GM12878 (cell line): Measurements from ENCODE around the gene PLIN3. TPM values are rescaled to one million over a fixed set of nuclear protein-coding genes. Genes with fewer than 3 reads are reported as not detected.

Source experiments
- ATF2 ChIP-seq: IDR thresholded peaks from 2 replicates; pipeline ENCODE4 v1.6.1; 2012; ENCODE audit warnings: low read length, inconsistent platforms
- ATF7 ChIP-seq: fragments of 450-650 bp; IDR thresholded peaks from 2 replicates; pipeline ENCODE4 v1.6.1; 2016; ENCODE audit warnings: low read depth, mild to moderate bottlenecking
- BHLHE40 ChIP-seq, 2 experiments: fragments of 450-650 bp in 1 of 2; IDR thresholded peaks; 2 replicates each; pipeline ENCODE4 v1.6.1; 2011 to 2017; ENCODE audit warnings: low read depth in 2 of 2, borderline replicate concordance in 1 of 2, improper control_type of control experiment in 1 of 2, low read length in 1 of 2, mild to moderate bottlenecking in 1 of 2
- BMI1 ChIP-seq: fragments of 450-650 bp; IDR thresholded peaks from 2 replicates; pipeline ENCODE4 v1.6.1; 2016; ENCODE audit warnings: mild to moderate bottlenecking, moderate library complexity, borderline replicate concordance
- EGR1 ChIP-seq, 2 experiments: IDR thresholded peaks; 1 replicate in 1 of 2; 2 replicates in 1 of 2; pipeline ENCODE4 v1.6.1; 2011 to 2012; ENCODE audit warnings: low read depth in 2 of 2, low read length in 2 of 2, borderline replicate concordance in 1 of 2, mild to moderate bottlenecking in 1 of 2, moderate library complexity in 1 of 2
- EP300 ChIP-seq, 2 experiments: fragments of 150-350 bp in 1 of 2; IDR thresholded peaks; 2 replicates each; pipeline ENCODE4 v1.6.1; 2011 to 2012; ENCODE audit warnings: low read depth in 2 of 2, low read length in 2 of 2, borderline replicate concordance in 1 of 2, improper control_type of control experiment in 1 of 2, inconsistent platforms in 1 of 2; ENCODE audit not compliant: control insufficient read depth in 1 of 2
- HDAC2 ChIP-seq: fragments of 200-600 bp; sonication (generic); IDR thresholded peaks from 2 replicates; pipeline ENCODE4 v1.6.1; 2017
- JUNB ChIP-seq: IDR thresholded peaks from 2 replicates; pipeline ENCODE4 v1.6.1; 2016; ENCODE audit warnings: antibody characterized with exemption, mild to moderate bottlenecking
- KLF5 ChIP-seq: fragments of 450-650 bp; IDR thresholded peaks from 2 replicates; pipeline ENCODE4 v1.6.1; 2014; ENCODE audit warnings: mild to moderate bottlenecking; ENCODE audit not compliant: partially characterized antibody
- NFYB ChIP-seq: IDR thresholded peaks from 2 replicates; pipeline ENCODE4 v1.6.1; 2011; ENCODE audit warnings: low read depth, mild to moderate bottlenecking, low read length, improper control_type of control experiment, moderate library complexity; ENCODE audit not compliant: insufficient read depth
- POLR2AphosphoS2 ChIP-seq: IDR thresholded peaks from 2 replicates; pipeline ENCODE4 v1.6.1; 2011; ENCODE audit warnings: low read depth, mild to moderate bottlenecking, low read length, improper control_type of control experiment, moderate library complexity
- REST ChIP-seq: IDR thresholded peaks from 2 replicates; pipeline ENCODE4 v1.6.1; 2012; ENCODE audit warnings: mild to moderate bottlenecking, low read depth, low read length
- RFX5 ChIP-seq: IDR thresholded peaks from 2 replicates; pipeline ENCODE4 v1.6.1; 2011; ENCODE audit warnings: low read depth, low read length, improper control_type of control experiment
- SREBF1 ChIP-seq: IDR thresholded peaks from 2 replicates; pipeline ENCODE4 v1.6.1; 2012; ENCODE audit warnings: mild to moderate bottlenecking, low read length
- SRF ChIP-seq, 2 experiments: IDR thresholded peaks; 2 replicates each; pipeline ENCODE4 v1.6.1; 2011; ENCODE audit warnings: low read depth in 2 of 2, low read length in 2 of 2, mild to moderate bottlenecking in 1 of 2, moderate library complexity in 1 of 2
- STAT3 ChIP-seq: IDR thresholded peaks from 2 replicates; pipeline ENCODE4 v1.6.1; 2011; ENCODE audit warnings: low read depth, low read length, improper control_type of control experiment
- polyA plus RNA-seq, 11 experiments: library from polyadenylated mRNA; depleted of rRNA in 4 of 11; unstranded in 6 of 11; stranded (reverse) in 5 of 11; fragments of >200 nt; fragmentation: Nextera tagmentation in 4 of 11; fragmentation: Illumina TruSeq in 1 of 11; extraction: Ambion mirVana in 4 of 11; extraction: Trizol in 1 of 11; gene quantifications; 1 replicate in 1 of 11; 2 replicates in 10 of 11; pipeline versions ENCODE4 v1.2.1 to v1.2.3, GENCODE V29; 2011 to 2016; ENCODE audit warnings: inconsistent platforms in 2 of 11, missing spikeins in 2 of 11, low read depth in 1 of 11
- total RNA-seq, 4 experiments: library from RNA; depleted of rRNA in 3 of 4; stranded (reverse); fragments of >200 nt in 3 of 4; fragmentation: Illumina TruSeq in 1 of 4; extraction: Trizol in 1 of 4; gene quantifications; 2 replicates each; pipeline versions ENCODE4 v1.2.1 to v1.2.3, GENCODE V29; 2013 to 2021
- TF ChIP-seq, protein P1 (sequence below): fragments of 450-650 bp; IDR thresholded peaks from 2 replicates; pipeline ENCODE4 v1.6.1; 2018; ENCODE audit warnings: borderline replicate concordance, mild to moderate bottlenecking; ENCODE audit not compliant: partially characterized antibody
- TF ChIP-seq, protein P2 (sequence below): fragments of 450-650 bp; IDR thresholded peaks from 2 replicates; pipeline ENCODE4 v1.6.1; 2017; ENCODE audit warnings: mild to moderate bottlenecking, low read depth, inconsistent platforms; ENCODE audit not compliant: poor library complexity, severe bottlenecking
- TF ChIP-seq, protein P3 (sequence below): IDR thresholded peaks from 2 replicates; pipeline ENCODE4 v1.6.1; 2012; ENCODE audit warnings: low read depth, low read length, improper control_type of control experiment

Gene PLIN3
- total and polyA plus RNA-seq, 10 of the 15 experiments (the other 5 are each of a cell fraction or from before 2014, with no cell fraction given), result 7.7 to 71.4 (median 66.8) TPM

- TF ChIP-seq, protein P1, sequence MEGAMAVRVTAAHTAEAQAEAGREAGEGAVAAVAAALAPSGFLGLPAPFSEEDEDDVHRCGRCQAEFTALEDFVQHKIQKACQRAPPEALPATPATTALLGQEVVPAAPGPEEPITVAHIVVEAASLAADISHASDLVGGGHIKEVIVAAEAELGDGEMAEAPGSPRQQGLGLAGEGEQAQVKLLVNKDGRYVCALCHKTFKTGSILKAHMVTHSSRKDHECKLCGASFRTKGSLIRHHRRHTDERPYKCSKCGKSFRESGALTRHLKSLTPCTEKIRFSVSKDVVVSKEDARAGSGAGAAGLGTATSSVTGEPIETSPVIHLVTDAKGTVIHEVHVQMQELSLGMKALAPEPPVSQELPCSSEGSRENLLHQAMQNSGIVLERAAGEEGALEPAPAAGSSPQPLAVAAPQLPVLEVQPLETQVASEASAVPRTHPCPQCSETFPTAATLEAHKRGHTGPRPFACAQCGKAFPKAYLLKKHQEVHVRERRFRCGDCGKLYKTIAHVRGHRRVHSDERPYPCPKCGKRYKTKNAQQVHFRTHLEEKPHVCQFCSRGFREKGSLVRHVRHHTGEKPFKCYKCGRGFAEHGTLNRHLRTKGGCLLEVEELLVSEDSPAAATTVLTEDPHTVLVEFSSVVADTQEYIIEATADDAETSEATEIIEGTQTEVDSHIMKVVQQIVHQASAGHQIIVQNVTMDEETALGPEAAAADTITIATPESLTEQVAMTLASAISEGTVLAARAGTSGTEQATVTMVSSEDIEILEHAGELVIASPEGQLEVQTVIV, result no peak
- TF ChIP-seq KLF5 (no peak), ATF7 (no peak), RFX5 (no peak), HDAC2 (no peak), SREBF1 (no peak), ATF2 (no peak), EGR1 (IDR thresholded peaks at IDR 0.05; ENCODE audit: borderline replicate concordance in 1 of 2, low read depth in 2 of 2, low read length in 2 of 2) (no peak), BHLHE40 (IDR thresholded peaks at IDR 0.05; ENCODE audit: borderline replicate concordance in 1 of 2, low read depth in 2 of 2, low read length in 1 of 2) (no peak), REST (no peak), JUNB (no peak), NFYB (no peak), BMI1 (no peak), POLR2AphosphoS2 (no peak), STAT3 (no peak), EP300 (IDR thresholded peaks at IDR 0.05; ENCODE audit: borderline replicate concordance in 1 of 2, control insufficient read depth in 1 of 2, low read depth in 2 of 2, low read length in 2 of 2) (no peak), SRF (IDR thresholded peaks at IDR 0.05; ENCODE audit: low read depth in 2 of 2, low read length in 2 of 2) (no peak)
- TF ChIP-seq, protein P2, sequence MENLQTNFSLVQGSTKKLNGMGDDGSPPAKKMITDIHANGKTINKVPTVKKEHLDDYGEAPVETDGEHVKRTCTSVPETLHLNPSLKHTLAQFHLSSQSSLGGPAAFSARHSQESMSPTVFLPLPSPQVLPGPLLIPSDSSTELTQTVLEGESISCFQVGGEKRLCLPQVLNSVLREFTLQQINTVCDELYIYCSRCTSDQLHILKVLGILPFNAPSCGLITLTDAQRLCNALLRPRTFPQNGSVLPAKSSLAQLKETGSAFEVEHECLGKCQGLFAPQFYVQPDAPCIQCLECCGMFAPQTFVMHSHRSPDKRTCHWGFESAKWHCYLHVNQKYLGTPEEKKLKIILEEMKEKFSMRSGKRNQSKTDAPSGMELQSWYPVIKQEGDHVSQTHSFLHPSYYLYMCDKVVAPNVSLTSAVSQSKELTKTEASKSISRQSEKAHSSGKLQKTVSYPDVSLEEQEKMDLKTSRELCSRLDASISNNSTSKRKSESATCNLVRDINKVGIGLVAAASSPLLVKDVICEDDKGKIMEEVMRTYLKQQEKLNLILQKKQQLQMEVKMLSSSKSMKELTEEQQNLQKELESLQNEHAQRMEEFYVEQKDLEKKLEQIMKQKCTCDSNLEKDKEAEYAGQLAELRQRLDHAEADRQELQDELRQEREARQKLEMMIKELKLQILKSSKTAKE, result no peak
- TF ChIP-seq, protein P3, sequence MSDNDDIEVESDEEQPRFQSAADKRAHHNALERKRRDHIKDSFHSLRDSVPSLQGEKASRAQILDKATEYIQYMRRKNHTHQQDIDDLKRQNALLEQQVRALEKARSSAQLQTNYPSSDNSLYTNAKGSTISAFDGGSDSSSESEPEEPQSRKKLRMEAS, result no peak
These were observed 49.0 kb upstream of the PLIN3 start (continued) for GRCh38 chr19:4916292-4917082.
